ENCODE measurements around the gene ANXA10. TPM values are rescaled to one million over a fixed set of nuclear protein-coding genes. Genes with fewer than 3 reads are reported as not detected.

The ANXA10 gene
- total RNA-seq, 2 donors from 2014 or later = not detected

DNA sequence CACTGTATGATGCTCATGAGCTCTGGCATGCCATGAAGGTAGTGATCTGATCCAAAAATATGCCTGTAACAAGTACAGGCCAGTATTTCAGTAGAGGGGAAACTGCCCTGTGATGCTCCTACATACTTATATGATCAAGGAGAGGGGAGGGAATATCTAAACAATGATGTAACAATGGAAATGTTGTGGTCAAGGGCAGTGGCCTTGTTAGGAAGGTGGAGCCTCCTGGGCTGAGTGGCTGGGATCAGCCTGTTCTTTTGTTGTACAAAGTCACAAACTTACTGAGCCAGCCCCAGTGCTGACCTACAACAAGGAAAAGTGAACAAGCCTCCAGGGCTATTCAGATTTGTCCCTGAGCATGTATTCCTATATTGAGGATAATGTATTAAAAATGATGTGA is 70.3 kb downstream of the ANXA10 start:
- no peaks in the 10 kb centered on the region for H3K4me1 Mint-ChIP-seq
- H3K27ac Mint-ChIP-seq = no peak overlapping the region
- H3K36me3 Mint-ChIP-seq (ENCODE audit: low read depth) = no peaks in the 10 kb centered on the region
- no peaks in the 10 kb centered on the region for H3K9me3 Mint-ChIP-seq
- H3K4me3 Mint-ChIP-seq = no peak overlapping the region
- H3K27me3 Mint-ChIP-seq = peaks cover 11% of the 10 kb centered on the region
- no peak for ATAC-seq (replicated peaks)

DNA sequence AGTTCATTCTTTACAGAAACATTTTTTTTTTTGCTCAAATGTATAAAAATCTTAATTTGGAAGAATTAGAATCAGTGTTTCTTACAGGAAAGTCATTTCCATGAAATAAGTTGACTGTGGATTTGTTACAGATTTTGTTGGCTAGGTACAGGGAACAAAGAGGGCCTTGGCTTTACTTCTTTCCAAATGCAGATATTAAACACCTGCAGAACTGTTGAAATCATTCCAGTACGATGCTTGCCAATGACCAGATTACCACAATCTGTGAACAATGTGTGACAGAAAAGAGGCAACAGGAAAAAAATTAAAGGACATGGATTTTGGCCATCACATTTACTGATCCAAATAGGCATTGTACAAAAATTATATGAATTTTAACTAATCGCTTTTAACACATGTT is 70.8 kb downstream of the ANXA10 start:
- Mint-ChIP-seq H3K36me3 (ENCODE audit: low read depth) (no peaks in the 10 kb centered on the region), H3K9me3 (no peaks in the 10 kb centered on the region), H3K4me3 (no peak overlapping the region), H3K27me3 (peaks cover 15% of the 10 kb centered on the region), H3K4me1 (no peaks in the 10 kb centered on the region), H3K27ac (no peak overlapping the region)
- ATAC-seq (replicated peaks) = no peak

DNA sequence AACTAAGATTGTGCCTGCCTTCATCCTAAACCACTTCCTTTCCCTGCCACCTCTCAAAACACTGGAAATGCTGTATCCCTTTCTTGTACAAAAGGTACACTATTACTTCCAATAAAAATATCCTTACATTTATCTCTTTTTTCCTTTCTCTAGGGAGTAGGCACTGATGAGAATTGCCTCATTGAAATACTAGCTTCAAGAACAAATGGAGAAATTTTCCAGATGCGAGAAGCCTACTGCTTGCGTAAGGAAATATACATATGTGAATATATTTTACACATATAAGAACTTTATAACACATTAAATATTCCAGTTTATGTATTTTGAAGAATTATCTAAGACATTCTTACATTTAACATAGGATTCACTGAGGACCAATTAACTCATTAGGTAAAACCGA is 71.7 kb downstream of the ANXA10 start:
- Mint-ChIP-seq H3K36me3 (ENCODE audit: low read depth) (no peaks in the 10 kb centered on the region), H3K27me3 (peaks cover 15% of the 10 kb centered on the region), H3K4me3 (no peak overlapping the region), H3K4me1 (no peaks in the 10 kb centered on the region), H3K9me3 (no peaks in the 10 kb centered on the region), H3K27ac (no peak overlapping the region)
- no peak for ATAC-seq (replicated peaks)

DNA sequence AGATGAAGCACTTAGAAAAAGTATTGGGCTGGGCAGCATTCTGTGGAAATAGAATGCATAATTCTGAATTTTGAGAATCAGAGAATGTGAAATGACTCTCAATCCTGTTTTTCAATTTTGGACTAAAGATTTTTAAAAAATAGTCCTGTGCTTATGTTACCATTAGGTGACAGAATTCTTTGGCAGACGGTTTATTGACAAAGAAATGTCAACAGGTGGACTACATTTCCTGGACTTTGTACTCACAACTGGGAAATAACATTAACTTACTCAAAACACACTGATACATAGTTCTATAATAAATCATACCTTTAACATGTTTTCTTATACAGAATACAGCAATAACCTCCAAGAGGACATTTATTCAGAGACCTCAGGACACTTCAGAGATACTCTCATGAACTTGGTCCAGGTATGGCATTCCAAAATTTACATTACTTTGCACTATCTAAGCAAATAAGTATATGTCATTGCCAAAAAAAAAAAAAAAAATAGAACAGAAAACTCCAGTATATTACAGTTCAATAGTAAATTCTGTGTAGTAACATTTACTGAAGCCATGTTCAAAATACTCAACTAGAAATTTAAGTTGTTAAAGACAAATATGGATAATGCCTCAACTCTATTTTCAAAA is 72.7 kb downstream of the ANXA10 start:
- H3K9me3 Mint-ChIP-seq = no peaks in the 10 kb centered on the region
- no peak overlapping the region for H3K4me3 Mint-ChIP-seq
- H3K27ac Mint-ChIP-seq = no peak overlapping the region
- H3K4me1 Mint-ChIP-seq = no peaks in the 10 kb centered on the region
- peaks cover 13% of the 10 kb centered on the region for H3K27me3 Mint-ChIP-seq
- H3K36me3 Mint-ChIP-seq (ENCODE audit: low read depth) = no peaks in the 10 kb centered on the region
- no peak for ATAC-seq (replicated peaks)

DNA sequence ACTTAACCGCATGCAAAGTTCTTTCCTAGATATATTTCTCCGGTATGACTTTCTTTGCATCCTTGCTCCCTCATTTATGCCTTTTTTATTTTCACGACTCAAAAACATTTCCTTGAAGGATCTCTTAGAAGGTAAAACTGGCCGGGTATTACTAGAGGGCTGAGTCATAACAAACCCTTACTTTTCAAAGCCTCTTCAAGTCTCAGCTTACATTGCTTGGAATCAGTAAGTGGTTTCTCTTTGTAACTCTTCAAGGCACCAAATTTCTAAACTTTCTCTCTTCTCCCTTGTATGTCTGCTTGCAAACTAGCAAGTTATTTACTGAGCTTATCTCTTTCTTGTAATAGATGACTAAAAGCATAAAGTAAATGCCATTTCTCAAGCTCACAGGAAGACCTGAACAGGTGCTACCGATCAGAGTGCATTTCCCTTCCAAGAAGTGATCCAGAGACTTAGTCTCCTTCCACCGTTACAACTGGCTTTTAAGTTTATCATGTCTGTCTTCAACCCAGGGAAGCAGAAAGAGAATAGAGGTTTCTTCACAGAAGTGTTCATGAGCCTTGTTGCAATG is 75.5 kb downstream of the ANXA10 start:
- Mint-ChIP-seq H3K4me3 (no peak overlapping the region), H3K36me3 (ENCODE audit: low read depth) (no peaks in the 10 kb centered on the region), H3K4me1 (no peaks in the 10 kb centered on the region), H3K27me3 (peaks cover 8% of the 10 kb centered on the region), H3K27ac (no peak overlapping the region), H3K9me3 (no peaks in the 10 kb centered on the region)
- ATAC-seq (replicated peaks) = peak; percentile 31

DNA sequence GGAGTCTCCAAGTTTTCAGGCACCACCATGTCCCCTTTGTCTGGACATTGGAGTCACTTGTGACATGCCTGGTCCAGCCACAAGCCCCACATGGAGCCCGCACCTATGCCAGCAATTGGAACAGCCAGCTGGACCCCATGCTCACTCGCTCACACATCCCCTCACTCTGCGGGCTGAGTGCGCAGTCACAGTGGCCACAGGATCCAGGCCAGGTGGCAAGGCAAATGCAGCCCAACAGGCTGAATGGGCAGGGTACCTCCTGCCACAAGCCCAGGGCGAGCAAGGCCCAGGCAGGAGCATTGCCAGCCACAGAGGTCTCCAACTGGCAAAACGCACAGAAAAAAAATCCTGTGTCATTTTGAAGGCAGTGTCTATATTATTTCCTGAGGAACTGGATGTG is 82.0 kb downstream of the ANXA10 start:
- no peak overlapping the region for H3K27ac Mint-ChIP-seq
- H3K9me3 Mint-ChIP-seq = no peaks in the 10 kb centered on the region
- no peaks in the 10 kb centered on the region for H3K27me3 Mint-ChIP-seq
- no peak overlapping the region for H3K4me3 Mint-ChIP-seq
- no peak for ATAC-seq (replicated peaks)
- H3K36me3 Mint-ChIP-seq (ENCODE audit: low read depth) = no peaks in the 10 kb centered on the region
- H3K4me1 Mint-ChIP-seq = no peaks in the 10 kb centered on the region

DNA sequence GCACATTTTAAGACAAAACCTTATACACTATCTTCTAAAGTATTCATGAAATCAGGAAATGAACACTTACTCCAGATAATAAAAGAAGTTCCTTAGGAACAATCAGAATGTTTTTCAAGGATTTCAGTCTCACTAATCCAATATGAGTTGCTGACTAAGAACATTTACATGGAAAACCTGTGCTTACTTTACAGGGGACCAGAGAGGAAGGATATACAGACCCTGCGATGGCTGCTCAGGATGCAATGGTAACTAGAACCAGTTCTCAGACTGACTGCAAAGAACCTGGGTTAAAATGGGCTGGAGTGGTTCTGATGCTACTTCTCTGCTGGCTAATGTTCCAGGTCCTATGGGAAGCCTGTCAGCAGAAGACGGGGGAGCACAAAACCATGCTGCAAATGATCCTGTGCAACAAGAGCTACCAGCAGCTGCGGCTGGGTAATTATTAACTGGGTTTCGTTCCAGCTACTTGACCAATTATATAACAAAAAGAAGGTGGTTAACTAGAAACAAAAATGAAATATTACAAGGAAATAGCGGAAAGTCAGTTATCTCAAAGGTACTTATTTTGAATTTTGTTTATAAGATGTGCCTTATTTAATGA is 85.3 kb downstream of the ANXA10 start:
- Mint-ChIP-seq H3K9me3 (no peaks in the 10 kb centered on the region), H3K27ac (no peak overlapping the region), H3K4me1 (no peaks in the 10 kb centered on the region), H3K4me3 (no peak overlapping the region), H3K27me3 (peaks cover 3% of the 10 kb centered on the region), H3K36me3 (ENCODE audit: low read depth) (no peaks in the 10 kb centered on the region)
- ATAC-seq (replicated peaks) = no peak

DNA sequence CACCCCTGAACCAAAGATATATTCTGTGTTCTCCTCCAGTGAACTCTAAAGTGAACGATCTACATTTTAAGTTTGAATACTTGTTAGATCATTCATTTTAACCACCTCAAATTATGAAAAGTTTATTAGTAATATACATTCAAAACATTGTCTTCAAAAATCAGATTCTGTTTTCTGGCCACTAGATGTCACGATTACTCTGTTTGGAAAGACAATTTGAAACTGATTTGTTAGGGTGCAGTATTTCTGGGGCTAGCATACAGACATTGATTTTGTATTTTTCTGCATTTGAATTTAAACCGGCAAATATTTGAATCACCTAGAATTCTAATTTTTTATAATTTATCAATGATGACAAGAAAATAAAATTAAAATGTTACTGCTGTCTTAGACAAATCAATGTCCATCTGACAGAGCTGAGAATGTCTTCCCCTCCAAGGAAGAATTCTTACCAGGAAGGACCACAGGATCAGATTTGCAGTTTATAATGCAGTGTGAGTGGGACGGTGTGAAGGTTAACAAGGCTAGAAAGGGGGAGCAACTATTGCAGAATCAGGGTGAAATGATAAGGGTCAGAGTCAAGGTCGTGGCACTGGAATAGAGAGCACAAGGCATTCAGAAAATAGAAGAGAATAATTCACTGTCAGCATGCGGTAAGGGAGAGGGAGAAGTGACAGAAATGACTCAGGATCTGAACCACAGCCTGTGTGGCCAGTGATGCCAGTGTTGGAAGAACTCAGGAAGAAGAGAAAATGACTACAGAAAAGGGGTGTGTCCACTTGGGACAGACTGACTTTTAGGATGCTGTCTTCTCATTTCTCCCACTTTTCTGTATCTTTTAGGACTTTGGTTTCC is 91.6 kb downstream of the ANXA10 start:
- H3K36me3 Mint-ChIP-seq (ENCODE audit: low read depth) = no peaks in the 10 kb centered on the region
- no peaks in the 10 kb centered on the region for H3K4me1 Mint-ChIP-seq
- ATAC-seq (replicated peaks) = no peak
- peaks cover 3% of the 10 kb centered on the region for H3K27me3 Mint-ChIP-seq
- no peak overlapping the region for H3K4me3 Mint-ChIP-seq
- no peaks in the 10 kb centered on the region for H3K9me3 Mint-ChIP-seq
- no peak overlapping the region for H3K27ac Mint-ChIP-seq

DNA sequence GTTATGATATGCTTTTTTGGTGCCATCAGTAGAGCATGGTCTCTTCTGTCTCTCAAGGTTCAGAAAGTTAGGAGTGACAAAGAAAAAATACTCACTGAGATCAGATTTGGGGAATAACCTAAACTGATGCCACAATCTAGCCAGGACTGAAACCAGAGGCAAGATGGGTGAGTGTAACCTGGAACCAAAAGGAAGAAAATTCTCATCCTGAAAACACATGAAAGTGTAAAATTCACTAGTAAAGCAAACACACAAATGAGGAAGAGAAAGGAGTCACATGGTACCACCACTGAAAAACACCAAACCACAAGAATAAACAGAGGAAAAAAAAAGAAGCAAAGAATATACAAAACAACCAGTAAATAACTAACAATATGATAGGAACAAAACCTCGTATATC is 96.4 kb downstream of the ANXA10 start:
- no peaks in the 10 kb centered on the region for H3K36me3 Mint-ChIP-seq (ENCODE audit: low read depth)
- H3K27ac Mint-ChIP-seq = no peak overlapping the region
- H3K9me3 Mint-ChIP-seq = no peaks in the 10 kb centered on the region
- no peaks in the 10 kb centered on the region for H3K4me1 Mint-ChIP-seq
- no peak for ATAC-seq (replicated peaks)
- H3K27me3 Mint-ChIP-seq = no peaks in the 10 kb centered on the region
- H3K4me3 Mint-ChIP-seq = no peak overlapping the region

DNA sequence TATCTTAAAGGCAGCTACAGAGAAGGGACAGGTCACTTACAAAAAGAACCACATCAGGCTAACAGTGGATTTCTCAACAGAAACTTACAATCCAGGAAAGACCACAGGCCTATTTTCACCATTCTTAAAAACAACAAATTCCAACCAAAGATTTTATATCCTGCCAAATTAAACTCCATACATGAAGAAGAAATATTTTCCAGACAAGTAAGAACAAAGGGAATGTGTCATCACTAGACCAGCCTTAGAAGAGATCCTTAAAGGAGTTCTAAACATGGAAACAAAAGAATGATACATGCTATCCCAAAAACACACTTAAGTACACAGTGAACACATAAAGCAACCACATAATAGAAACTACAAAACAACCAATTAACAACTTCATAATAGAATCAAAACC is 105.6 kb downstream of the ANXA10 start:
- H3K36me3 Mint-ChIP-seq (ENCODE audit: low read depth) = no peaks in the 10 kb centered on the region
- H3K9me3 Mint-ChIP-seq = peaks cover 9% of the 10 kb centered on the region
- H3K4me3 Mint-ChIP-seq = no peak overlapping the region
- ATAC-seq (replicated peaks) = no peak
- H3K27me3 Mint-ChIP-seq = no peaks in the 10 kb centered on the region
- no peaks in the 10 kb centered on the region for H3K4me1 Mint-ChIP-seq
- H3K27ac Mint-ChIP-seq = no peak overlapping the region

DNA sequence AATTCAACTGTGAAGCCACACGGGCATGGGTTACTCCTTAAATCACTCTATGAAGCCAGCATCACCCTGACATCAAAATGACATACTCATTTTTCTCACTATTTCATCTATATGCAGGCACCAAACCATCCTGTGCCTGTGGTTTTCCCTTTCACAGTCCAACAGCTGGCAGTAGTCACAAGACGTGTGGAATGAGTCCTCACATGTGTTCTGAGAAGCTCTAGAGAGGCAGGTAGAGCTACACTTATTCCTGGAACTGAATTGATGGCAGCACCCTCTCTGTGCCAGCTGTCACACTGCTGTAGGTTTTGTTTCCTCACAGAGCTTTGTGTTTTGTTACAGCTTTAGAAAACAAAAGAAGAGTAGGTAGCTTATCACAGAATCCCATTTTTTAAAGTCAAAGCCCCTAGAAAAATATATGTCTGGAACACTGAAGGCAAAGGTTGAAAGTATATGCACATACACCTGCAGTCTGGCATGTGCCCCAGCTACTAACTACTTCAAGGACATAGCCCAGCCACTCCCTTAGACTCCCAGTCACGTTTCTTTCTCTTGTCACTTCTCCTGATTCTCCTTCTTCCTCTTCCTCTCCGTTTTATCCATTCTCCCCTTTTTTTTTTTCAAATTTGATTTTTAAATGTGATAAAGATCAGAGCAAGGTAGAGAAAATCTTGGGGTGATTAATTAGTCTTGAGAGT is 107.1 kb downstream of the ANXA10 start:
- ATAC-seq (replicated peaks) = peak; percentile 60
- Mint-ChIP-seq H3K27ac (no peak overlapping the region), H3K4me1 (no peaks in the 10 kb centered on the region), H3K36me3 (ENCODE audit: low read depth) (no peaks in the 10 kb centered on the region), H3K4me3 (no peak overlapping the region), H3K27me3 (no peaks in the 10 kb centered on the region), H3K9me3 (peaks cover 12% of the 10 kb centered on the region)

DNA sequence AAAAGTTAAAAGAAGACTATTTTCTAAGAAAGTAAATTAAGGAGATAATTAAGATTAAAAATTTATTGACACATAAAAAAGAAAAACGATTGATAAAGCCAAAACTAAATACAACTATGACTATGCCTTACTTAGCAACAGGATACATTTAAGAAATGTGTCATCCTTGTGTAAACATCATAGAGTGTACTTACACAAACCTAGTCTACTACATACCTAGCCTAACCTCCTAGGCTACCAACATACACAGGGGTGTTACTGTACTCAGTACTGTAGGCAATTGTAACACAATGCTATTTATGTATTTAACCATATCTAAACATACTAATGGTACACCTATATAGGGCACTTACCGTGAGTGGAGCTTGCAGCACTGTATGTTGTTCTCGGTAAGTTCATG is 108.3 kb downstream of the ANXA10 start:
- Mint-ChIP-seq H3K4me3 (no peak overlapping the region), H3K27ac (no peak overlapping the region), H3K4me1 (no peaks in the 10 kb centered on the region), H3K9me3 (peaks cover 13% of the 10 kb centered on the region), H3K36me3 (ENCODE audit: low read depth) (no peaks in the 10 kb centered on the region), H3K27me3 (no peaks in the 10 kb centered on the region)
- peak; percentile 26 for ATAC-seq (replicated peaks)

DNA sequence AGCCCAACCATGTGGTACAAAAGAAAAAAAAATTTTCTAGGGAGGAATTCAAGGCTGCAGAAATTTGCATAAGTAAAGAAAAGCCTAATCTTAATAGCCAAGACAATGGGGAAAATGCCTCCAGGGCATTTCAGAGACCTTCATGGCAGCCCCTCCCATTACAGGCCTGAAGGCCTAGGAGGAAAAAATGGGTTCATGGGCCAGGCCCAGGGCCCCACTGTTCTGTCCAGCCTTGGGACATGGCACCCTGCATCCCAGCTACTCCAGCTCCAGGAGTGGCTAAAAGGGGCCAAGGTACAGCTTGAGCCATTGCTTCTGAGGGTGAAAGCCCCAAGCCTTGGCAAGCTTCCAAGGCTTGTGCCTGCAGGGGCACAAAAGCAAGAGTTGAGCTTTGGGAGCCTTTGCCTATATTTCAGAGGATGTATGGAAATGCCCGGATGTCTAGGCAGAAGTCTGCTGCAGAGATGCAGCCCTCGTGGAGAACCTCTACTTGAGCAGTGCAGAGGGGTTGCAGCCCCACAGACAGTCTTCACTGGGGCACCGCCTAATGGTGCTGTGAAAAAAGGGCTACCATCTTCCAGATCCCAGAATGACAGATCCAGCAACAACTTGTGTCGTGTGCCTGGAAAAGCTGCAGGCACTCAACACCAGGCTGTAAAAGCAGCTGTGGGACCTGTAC is 111.0 kb downstream of the ANXA10 start:
- Mint-ChIP-seq H3K27ac (no peak overlapping the region), H3K27me3 (no peaks in the 10 kb centered on the region), H3K36me3 (ENCODE audit: low read depth) (no peaks in the 10 kb centered on the region), H3K4me1 (no peaks in the 10 kb centered on the region), H3K4me3 (no peak overlapping the region), H3K9me3 (peaks cover 13% of the 10 kb centered on the region)
- ATAC-seq (replicated peaks) = no peak
